Putamen (tissue), 1 donor: ENCODE results near the gene LACTB.

ENCODE experiments used
- DNase-seq: peaks from one replicate; pipeline ENCODE4 v3.0.0-alpha.2; 2016; ENCODE audit warnings: low spot score

Gene LACTB

DNA sequence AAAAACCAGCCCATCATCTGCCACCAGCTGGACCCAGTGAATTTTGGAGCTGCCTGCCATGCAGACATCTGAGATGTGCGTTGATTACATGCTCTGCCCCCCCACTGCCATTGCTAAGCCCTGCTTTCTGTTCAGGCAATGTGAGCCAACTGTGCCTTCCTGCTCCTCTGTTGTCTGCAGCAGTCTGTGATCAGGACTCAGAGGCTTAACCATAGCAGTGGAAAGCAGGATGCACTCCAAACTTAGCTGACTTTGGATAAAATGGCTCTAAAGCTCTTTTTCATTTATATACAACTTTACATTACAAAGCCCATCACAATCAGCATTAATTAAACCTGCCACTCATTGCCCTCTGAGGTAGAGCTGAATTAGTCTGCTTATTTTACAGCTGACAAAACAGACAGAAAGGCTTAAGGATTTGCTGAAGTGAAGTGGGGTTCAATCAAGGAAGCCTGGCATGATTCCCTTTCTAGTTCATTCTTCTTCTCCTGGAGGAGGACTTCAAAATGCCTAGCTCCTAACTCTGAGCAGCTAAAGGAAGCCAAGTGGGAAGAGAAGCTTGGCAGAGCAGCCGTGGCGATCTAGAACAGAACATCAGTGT, 51.3 kb downstream of the LACTB start:
- peak; percentile 68 for DNase-seq

DNA sequence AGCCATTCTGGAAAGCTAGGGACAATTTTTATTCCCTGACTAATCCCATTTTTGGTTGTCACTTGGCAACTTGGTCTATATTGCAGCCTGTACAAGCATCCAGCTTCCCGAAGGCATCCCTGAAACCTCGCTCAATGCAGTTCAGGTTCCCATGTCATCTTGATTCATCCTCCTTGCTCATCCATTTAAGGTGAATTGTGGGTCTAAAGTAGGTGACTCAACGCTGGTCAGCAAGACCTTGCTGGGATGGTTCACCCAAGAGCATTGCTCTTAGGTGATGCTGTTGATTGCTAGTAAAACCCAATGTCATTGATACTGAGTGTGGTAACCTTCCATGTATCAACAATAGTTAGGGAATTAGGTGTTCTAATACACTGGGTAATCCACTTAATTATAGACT, 54.6 kb downstream of the LACTB start:
- DNase-seq = no peak

DNA sequence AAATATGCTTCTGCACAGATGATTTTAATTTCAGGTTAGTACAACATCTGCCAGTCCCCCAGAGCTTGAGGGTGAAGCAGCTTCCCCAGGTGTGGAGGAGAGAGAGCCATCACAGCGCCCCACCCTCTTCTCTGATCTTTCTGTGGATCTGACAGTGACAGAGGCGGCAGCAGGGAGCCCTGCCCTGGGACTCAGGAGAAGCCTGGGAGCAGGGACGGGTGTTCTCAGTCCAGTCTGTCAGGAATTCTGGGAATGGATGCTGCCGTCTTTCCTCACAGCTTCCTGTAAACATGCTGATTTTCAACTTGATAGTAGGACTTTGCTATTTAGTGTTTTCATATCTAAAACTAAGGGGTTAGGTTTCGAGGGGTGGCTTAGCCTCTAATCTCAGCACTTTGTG, 56.4 kb downstream of the LACTB start:
- no peak for DNase-seq

DNA sequence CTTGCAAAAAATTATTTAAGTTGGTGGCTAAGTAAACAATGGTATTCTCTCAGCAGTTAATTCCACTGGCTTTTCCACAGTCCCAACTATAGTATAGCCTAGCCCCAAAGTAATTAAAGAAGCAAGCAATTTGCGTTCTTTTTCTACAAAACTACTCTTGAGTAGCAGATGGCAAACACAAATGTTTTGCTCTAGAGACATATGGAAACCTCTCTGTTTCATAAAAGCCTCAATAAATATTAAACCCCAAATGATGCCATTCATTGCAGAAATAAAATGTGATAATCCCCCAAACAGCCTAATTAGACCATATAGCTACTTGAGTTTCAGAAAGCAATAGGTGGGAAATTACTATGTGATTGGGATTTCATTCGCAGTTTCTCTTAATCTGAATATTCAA, 59.1 kb downstream of the LACTB start:
- DNase-seq = no peak

DNA sequence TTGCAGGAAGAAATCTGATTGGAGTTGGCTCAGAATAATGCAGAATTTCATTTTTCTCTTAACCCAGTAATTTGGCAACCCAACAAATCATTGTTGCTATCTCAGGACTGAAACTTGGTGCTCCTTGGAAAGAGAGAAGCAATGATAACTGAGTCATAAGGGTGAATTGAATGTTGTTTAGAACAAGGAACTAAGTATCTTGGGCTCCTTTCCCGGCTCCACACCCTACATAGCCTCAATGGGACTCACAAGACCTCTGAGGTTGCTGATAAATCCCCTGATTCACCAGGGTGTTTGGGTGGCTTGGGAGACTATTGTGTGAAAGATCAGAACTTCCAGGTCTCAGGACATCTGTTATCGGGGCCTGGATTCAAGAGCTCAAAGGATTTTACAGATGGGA, 60.0 kb downstream of the LACTB start:
- no peak for DNase-seq

DNA sequence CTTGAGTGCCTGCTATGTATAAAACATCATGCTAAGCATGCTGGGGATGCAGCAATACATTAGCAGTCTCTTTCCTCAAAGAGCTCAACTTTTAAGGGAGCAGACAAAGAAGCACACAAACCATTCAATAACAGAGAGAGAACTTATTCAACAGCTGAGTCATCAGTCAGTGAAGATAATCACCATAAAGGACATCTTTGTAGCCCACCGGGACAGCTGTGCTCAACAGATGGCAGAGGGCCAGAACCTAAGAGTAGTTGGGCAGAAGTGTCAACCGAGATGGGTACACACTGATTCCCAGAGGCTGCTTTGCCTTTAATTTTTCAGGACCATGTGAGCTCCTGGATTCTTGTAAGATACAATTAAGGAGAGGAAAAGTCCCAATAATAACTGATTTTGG, 63.5 kb downstream of the LACTB start:
- no peak for DNase-seq

DNA sequence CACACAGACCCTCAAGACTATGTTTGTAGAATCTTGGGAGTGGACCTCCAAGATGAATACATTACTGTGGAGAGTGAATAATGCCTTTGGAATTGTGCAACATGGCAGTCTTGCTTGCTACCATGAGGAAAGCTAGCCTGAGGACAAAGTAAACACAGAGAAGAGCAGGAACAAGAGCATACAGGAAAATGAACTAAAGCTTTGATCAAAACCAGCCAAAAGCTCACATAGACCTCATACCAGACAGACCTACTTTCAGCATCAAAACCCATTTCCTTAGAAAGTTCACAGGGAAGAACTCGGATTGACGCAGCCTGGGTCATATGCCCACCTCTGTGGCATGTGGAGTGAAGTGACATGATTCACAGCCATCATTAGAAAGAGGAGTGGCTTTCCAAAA, 64.4 kb downstream of the LACTB start:
- no peak for DNase-seq

DNA sequence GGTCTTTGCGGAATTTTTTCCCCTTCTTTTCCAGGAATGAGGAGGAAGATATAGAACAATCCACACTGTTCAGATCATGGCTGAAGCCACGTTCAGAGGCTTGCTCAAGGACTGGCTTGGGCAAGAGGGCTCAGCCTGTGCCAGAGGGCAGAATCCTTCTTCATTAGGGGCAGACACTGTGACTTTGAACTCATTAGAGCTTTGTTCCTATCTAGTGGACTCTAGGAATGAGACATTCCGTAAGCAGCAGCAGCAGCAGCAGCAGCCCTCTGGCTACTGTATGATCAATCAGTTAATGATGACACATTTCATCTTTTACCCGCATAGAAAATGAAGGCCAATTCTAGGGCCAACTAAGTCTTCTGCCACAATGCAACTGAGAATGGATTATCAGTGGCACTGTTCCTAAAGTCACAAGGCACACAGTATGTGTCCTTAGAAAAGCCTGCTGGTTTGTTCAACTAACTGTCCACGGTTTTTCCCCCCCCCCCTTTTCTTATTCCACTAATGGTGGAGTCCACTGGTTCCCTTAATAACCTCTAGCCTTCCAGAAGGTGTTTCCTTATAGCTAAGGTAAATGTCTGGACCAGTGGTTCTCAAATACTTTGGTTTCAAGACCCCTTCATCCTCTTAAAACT, 66.0 kb downstream of the LACTB start:
- no peak for DNase-seq

DNA sequence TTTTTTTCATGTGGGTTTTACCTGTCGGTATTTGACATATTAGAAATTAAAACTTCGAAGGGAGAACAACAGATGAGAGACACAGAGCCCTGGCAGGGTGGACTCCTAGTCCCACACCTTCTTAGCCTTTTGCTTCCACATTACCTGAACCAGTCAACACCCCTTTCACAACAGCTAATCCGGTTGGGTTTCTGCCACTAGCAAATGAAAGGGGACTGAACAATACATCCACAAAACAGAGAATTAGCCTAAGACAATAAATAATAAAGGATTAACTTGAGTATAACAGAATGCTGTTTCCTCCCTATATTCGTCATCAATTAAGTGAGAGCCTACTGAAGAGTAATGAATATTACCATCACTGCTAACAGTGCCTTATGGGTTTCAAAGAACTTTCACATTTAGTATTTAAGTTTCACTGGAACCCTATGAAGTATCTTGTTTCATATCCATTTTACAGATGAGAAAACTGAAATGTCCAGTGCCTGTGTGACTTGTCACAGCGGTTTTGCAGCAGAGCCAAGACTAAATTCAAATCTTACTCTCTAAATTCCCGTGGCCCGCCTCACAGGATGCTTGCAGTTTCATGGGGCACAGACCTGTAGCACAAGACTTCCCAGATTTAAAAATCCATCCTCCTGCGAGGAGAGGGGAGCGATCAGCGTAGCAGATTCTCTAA, 66.7 kb downstream of the LACTB start:
- no peak for DNase-seq

DNA sequence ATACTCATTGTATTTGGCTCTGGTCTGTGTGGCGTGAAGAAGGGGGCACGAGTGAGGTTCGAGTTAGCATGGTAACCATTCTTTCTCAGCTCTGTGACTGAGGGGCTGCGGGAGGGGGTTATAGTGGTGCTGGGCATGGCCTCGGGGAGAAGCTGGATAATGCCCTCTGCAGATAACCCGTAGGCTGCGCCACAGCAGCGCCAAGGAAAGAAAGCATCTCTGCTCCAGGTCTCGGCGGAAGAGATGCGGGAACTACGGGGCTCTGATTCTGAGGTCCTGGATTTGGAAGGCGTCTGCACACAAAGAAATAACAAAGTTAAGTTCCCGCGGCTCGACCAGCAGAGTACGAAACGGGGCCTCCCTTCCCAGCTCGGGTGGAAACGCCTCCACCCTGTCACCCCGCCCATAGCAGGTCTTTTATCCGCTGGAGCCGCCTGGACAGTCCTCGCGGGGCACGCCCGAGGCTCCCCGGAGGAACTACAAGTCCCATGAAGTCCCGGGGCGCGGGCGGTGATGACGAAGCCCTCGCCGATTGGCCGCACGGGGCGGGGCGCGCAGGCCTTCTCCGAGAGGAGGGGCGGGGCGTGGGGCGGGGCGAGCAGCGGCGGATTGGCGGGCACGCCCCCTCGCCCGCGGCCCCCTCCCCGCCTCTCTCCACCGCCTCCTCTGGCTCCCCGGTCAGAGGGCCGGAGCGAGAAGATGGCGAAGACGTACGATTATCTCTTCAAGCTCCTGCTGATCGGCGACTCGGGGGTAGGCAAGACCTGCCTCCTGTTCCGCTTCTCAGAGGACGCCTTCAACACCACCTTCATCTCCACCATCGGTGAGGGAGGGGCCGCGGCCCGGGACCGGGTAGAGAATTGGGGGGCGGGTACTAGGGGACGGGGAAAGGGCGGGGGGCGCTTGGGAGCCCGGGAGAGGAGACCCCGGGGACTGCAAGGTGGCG, 67.5 kb downstream of the LACTB start, which contains the start of gene RAB8B:
RAB8B (plus strand) TSS at position 681 of the 946 bp plus-strand sequence; CDS start at position 700, 19 bp downstream.
- peak; percentile 96 for DNase-seq

DNA sequence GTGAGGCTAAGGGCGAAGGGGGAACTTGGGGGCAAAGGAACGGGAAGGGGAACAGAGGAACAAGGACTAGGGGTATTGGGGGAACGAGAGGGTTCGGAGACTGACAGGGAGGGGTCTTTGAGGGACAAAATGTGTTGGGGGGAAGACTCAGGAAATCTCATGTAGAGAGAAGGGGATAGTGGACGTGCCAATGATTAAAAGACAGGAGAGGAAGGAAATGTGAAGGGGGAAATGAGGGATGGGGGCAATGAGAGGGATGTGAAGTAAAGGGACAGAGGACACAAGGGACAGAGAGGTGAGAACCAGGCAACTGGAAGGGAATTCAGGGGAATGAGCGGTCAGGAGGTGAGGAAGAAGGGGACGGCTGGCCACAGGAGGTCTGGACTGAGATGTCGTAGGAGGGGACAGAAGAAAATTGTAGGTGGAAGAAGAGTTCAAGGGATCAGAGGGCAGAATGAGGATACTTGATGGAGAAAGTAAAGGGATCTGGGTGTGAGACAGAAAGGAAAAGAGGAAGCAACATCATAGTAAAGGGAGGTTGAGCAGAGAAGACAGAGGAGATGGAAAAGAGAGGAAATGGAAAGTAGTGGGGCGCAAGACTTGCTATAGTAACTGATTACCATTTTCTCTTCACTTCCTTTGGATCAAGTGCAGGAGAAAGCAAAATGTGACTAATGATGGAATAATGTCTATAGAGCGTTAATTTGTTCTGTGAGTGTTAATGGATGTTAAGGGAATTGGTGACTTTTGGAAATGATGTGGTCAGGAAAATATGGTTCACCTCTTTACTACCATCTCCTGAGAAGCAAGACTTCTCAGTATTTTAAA, 68.5 kb downstream of the LACTB start:
- DNase-seq = no peak

DNA sequence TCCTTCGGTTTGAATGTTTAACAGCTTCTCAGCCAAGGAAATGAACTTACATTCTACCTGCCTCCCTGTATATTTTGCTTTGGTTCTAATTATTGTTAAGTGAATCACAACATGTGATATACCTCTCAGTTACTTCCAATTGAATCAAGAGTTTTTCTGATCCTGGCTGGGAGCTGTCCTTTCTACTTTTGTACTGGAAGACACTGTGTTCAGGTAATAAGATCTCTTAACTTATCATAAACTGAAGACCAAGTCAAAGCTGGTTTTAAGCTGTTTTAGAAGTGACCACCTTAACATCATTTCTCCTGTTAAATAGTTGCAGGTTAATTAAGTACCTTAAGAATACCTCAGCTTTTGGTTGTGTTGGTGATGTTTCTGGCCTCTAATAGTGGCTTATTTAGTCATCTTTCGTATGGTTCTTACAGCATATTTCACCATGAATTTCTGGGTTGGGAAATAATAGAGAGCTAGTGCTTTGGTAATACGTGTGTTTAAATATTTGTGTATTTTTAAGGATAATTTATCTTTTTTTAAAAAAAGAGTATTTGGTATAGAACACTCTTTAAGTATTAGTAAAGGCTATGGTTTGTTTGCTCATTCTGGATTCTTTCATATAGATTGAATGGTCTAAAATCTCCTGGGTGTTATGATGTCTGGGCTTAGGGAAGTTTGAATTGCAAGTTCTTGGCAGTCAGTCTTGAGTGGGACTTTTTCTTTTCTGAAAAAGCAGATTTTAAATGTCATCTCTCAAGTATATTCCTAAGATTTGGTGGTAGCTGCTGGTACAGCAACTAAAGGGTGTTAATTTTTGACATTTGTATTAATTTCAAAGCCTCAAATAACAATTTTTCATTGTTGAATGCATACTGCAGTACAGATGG, 69.3 kb downstream of the LACTB start:
- no peak for DNase-seq
